Gastrocnemius medialis (tissue), 4 donors: ENCODE data around the gene BNC1. TPM values are rescaled to one million over a fixed set of nuclear protein-coding genes. Genes with fewer than 3 reads are reported as not detected.

Source experiments
- ATAC-seq, 2 donors: fragments of 150-250 bp; one replicate each; pipeline ENCODE4 v1.9.1; 2016
- DNase-seq, 2 donors: peaks; one replicate each; pipeline ENCODE4 v3.0.0-alpha.2; 2019
- H3K27ac ChIP-seq, 4 donors: fragments of 200-600 bp; sonication (generic); 1 replicate in 1 of 4; 2 replicates in 3 of 4; pipeline ENCODE4 v1.5.1; 2016 to 2018; ENCODE audit warnings: mild to moderate bottlenecking in 2 of 4, moderate library complexity in 1 of 4
- H3K27me3 ChIP-seq, 3 donors: fragments of 200-600 bp; sonication (generic) in 2 of 3; 1 replicate in 1 of 3; 2 replicates in 2 of 3; pipeline versions ENCODE4 v1.5.1 to v1.6.0; 2016 to 2019; ENCODE audit warnings: mild to moderate bottlenecking in 1 of 3, moderate library complexity in 1 of 3
- H3K36me3 ChIP-seq, 2 donors: fragments of 200-600 bp; sonication (generic) in 1 of 2; one replicate each; pipeline ENCODE4 v1.5.1; 2017 to 2018
- H3K4me1 ChIP-seq, 2 donors: fragments of 200-600 bp; sonication (generic) in 1 of 2; one replicate each; pipeline ENCODE4 v1.5.1; 2016 to 2017; ENCODE audit warnings: mild to moderate bottlenecking in 2 of 2
- H3K4me3 ChIP-seq, 4 donors: fragments of 200-600 bp; sonication (generic) in 3 of 4; 1 replicate in 1 of 4; 2 replicates in 3 of 4; pipeline ENCODE4 v1.5.1; 2016 to 2019; ENCODE audit warnings: mild to moderate bottlenecking in 2 of 4
- H3K9me3 ChIP-seq, 3 donors: fragments of 200-600 bp; sonication (generic) in 2 of 3; 1 replicate in 1 of 3; 2 replicates in 2 of 3; pipeline ENCODE4 v1.5.1; 2016 to 2019
- CTCF ChIP-seq, 5 experiments: fragments of 450-650 bp in 3 of 5; fragments of 200-600 bp in 2 of 5; sonication (generic) in 2 of 5; IDR thresholded peaks in 4 of 5; conservative IDR thresholded peaks in 1 of 5; 1 replicate in 4 of 5; 2 replicates in 1 of 5; pipeline ENCODE4 v1.5.1; 2016 to 2019; ENCODE audit warnings: antibody characterized with exemption in 5 of 5, mild to moderate bottlenecking in 3 of 5, moderate library complexity in 3 of 5
- POLR2A ChIP-seq, 2 donors: fragments of 450-650 bp; IDR thresholded peaks; one replicate each; pipeline ENCODE4 v1.6.1; 2017; ENCODE audit warnings: antibody characterized with exemption in 2 of 2, mild to moderate bottlenecking in 2 of 2, moderate library complexity in 2 of 2
- in situ Hi-C, 4 donors: fragments of 200-750 bp; cut with MboI; loops; one replicate each; pipeline versions ENCODE4 v1.15.0 to v1.8.0; 2017; ENCODE audit warnings: low sequenced_read_pairs in 4 of 4
- intact Hi-C: fragments of 100-400 bp; cut with DNase I; formaldehyde crosslinking; loops from one replicate; pipeline ENCODE4 v1.15.1; 2023; ENCODE audit warnings: low total_unique reads
- total RNA-seq, 4 donors: library from RNA; depleted of rRNA; stranded (reverse); fragments of >200 nt; gene quantifications; one replicate each; pipeline versions ENCODE4 v1.1.0 to v1.2.3, GENCODE V29; 2016

The BNC1 gene
- under 1 TPM in 3 of 4 donors, not detected in 1; 0.10 to 0.13 (median 0.11) TPM for total RNA-seq

GRCh38 chr15:83284559-83285283 lies at the start of gene BNC1:
Gene BNC1 (minus strand): TSS chr15:83284664. CDS start chr15:83284628, 36 bp downstream.
- H3K4me1 ChIP-seq = no peaks in the 10 kb centered on the region
- H3K4me3 ChIP-seq = peak within 1 kb of the TSS; percentile 49 to 56 (median 51)
- no peaks in the 10 kb centered on the region for H3K9me3 ChIP-seq
- peaks cover 45 to 55% (median 48%) of the 10 kb centered on the region in 3 donors for H3K27me3 ChIP-seq
- DNase-seq = no peak
- in situ Hi-C loops = no loop called here
- H3K36me3 ChIP-seq = no peaks in the 10 kb centered on the region
- no peak for ATAC-seq
- no peak for TF ChIP-seq CTCF (IDR thresholded peaks at IDR 0.05 in 4 of 5, conservative IDR thresholded peaks at IDR 0.05 in 1 of 5)
- TF ChIP-seq POLR2A (IDR thresholded peaks at IDR 0.05) = no peak
- no peak within 1 kb of the TSS for H3K27ac ChIP-seq
- intact Hi-C loops = no loop called here

GRCh38 chr15:83327041-83327440 lies 42.6 kb upstream of the BNC1 start:
- Histone ChIP-seq H3K4me1 (no peaks in the 10 kb centered on the region), H3K36me3 (no peaks in the 10 kb centered on the region), H3K27ac (no peak overlapping the region), H3K27me3 (no peaks in the 10 kb centered on the region), H3K4me3 (no peak overlapping the region), H3K9me3 (no peaks in the 10 kb centered on the region)
- ATAC-seq (no peak), DNase-seq (no peak)
- in situ Hi-C loops (no loop called here), intact Hi-C loops (no loop called here)
- no peak for TF ChIP-seq POLR2A (IDR thresholded peaks at IDR 0.05)
- no peak for TF ChIP-seq CTCF (IDR thresholded peaks at IDR 0.05 in 4 of 5, conservative IDR thresholded peaks at IDR 0.05 in 1 of 5)

GRCh38 chr15:83324799-83325198 lies 40.3 kb upstream of the BNC1 start:
- H3K27me3 ChIP-seq = no peaks in the 10 kb centered on the region
- no peak for DNase-seq
- no peaks in the 10 kb centered on the region for H3K9me3 ChIP-seq
- TF ChIP-seq POLR2A (IDR thresholded peaks at IDR 0.05) (no peak), CTCF (IDR thresholded peaks at IDR 0.05 in 4 of 5, conservative IDR thresholded peaks at IDR 0.05 in 1 of 5) (no peak)
- H3K4me3 ChIP-seq = no peak overlapping the region
- H3K36me3 ChIP-seq = no peaks in the 10 kb centered on the region
- ATAC-seq = no peak
- intact Hi-C loops (no loop called here), in situ Hi-C loops (no loop called here)
- no peak overlapping the region for H3K27ac ChIP-seq
- H3K4me1 ChIP-seq = no peaks in the 10 kb centered on the region

GRCh38 chr15:83323296-83323711 lies 38.8 kb upstream of the BNC1 start:
- no peaks in the 10 kb centered on the region for H3K9me3 ChIP-seq
- no peak for DNase-seq
- TF ChIP-seq CTCF (IDR thresholded peaks at IDR 0.05 in 4 of 5, conservative IDR thresholded peaks at IDR 0.05 in 1 of 5) (no peak), POLR2A (IDR thresholded peaks at IDR 0.05) (no peak)
- intact Hi-C loops (no loop called here), in situ Hi-C loops (no loop called here)
- no peaks in the 10 kb centered on the region for H3K4me1 ChIP-seq
- no peak overlapping the region for H3K27ac ChIP-seq
- H3K36me3 ChIP-seq = no peaks in the 10 kb centered on the region
- no peak overlapping the region for H3K4me3 ChIP-seq
- no peak for ATAC-seq
- no peaks in the 10 kb centered on the region for H3K27me3 ChIP-seq
